Ovary (tissue), 3 donors: ENCODE measurements around the gene ARHGEF1.

Source experiments
- EP300 ChIP-seq: sonication (generic); formaldehyde crosslinking; IDR thresholded peaks from one replicate; pipeline ENCODE4 v1.6.1; 2017; ENCODE audit warnings: antibody characterized with exemption
- POLR2A ChIP-seq: fragments of 450-650 bp; IDR thresholded peaks from one replicate; pipeline ENCODE4 v1.6.1; 2017; ENCODE audit warnings: antibody characterized with exemption, mild to moderate bottlenecking, moderate library complexity
- TF ChIP-seq, protein P1 (sequence below), 3 donors: fragments of 450-650 bp in 2 of 3; fragments of 200-600 bp in 1 of 3; IDR thresholded peaks; one replicate each; pipeline versions ENCODE4 v1.5.1 to v1.8.0; 2016 to 2022; ENCODE audit warnings: antibody characterized with exemption in 3 of 3, mild to moderate bottlenecking in 1 of 3
- donor health status: DM: no; HTN: no; CAD: no.

DNA sequence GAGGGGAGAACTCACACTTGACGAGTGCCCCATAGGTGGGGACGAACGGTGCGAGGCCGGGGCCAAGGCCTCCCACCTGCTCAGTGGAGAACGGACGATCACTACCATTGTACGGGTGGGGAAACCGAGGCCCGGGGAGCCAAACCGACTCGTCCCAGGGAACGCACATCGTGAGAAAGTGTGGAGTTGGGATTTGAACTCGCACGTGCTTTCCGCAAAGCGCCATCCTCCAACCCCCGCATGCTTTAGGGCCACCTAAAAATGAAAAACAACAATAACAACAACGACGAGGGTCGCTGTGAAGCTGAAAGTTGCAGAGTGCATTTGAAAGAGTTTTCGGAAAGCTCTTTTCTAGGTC lies 458 bp downstream of the ARHGEF1 start:
- TF ChIP-seq, protein P1, sequence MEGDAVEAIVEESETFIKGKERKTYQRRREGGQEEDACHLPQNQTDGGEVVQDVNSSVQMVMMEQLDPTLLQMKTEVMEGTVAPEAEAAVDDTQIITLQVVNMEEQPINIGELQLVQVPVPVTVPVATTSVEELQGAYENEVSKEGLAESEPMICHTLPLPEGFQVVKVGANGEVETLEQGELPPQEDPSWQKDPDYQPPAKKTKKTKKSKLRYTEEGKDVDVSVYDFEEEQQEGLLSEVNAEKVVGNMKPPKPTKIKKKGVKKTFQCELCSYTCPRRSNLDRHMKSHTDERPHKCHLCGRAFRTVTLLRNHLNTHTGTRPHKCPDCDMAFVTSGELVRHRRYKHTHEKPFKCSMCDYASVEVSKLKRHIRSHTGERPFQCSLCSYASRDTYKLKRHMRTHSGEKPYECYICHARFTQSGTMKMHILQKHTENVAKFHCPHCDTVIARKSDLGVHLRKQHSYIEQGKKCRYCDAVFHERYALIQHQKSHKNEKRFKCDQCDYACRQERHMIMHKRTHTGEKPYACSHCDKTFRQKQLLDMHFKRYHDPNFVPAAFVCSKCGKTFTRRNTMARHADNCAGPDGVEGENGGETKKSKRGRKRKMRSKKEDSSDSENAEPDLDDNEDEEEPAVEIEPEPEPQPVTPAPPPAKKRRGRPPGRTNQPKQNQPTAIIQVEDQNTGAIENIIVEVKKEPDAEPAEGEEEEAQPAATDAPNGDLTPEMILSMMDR (IDR thresholded peaks at IDR 0.05) = no peak
- TF ChIP-seq POLR2A = no peak
- TF ChIP-seq EP300 = no peak
